ENCODE results near the gene SLC28A1.

DNA sequence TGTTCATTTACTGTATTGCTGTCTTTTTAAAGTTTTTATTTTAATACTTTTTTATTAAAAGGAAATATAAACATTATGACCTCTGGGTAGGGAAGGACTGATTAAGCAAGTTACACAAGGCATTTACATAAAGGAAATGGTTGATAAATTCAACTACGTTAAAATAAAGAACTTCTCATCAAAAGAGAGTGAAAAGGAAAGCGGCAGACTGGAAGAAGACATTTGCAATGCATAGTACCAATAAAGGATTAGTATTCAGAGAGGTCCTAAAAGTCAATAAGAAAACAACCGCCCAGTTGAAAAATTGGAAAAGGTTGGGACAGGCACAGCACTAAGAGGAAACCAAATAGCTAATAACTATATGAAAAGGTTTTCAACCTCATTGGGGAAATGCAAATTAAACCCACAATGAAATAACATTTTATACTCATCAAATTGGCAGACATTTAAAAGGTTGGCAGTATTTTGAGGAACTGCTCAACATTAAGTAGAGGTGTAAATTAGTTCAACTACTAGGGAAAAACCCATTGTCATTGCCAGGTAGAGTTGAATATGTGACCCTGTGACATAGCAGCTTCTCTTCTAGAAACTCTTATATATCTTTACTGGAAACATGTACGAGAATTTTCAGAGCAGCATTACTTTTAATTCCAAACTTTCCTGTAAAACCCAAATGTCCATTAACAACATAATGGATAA, 106.7 kb downstream of the SLC28A1 start:
- TF ChIP-seq, protein P1, sequence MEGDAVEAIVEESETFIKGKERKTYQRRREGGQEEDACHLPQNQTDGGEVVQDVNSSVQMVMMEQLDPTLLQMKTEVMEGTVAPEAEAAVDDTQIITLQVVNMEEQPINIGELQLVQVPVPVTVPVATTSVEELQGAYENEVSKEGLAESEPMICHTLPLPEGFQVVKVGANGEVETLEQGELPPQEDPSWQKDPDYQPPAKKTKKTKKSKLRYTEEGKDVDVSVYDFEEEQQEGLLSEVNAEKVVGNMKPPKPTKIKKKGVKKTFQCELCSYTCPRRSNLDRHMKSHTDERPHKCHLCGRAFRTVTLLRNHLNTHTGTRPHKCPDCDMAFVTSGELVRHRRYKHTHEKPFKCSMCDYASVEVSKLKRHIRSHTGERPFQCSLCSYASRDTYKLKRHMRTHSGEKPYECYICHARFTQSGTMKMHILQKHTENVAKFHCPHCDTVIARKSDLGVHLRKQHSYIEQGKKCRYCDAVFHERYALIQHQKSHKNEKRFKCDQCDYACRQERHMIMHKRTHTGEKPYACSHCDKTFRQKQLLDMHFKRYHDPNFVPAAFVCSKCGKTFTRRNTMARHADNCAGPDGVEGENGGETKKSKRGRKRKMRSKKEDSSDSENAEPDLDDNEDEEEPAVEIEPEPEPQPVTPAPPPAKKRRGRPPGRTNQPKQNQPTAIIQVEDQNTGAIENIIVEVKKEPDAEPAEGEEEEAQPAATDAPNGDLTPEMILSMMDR (conservative IDR thresholded peaks at IDR 0.05; ENCODE audit: low read length): no peak
- no peak for TF ChIP-seq EZH2phosphoT487 (IDR thresholded peaks at IDR 0.05; ENCODE audit: borderline replicate concordance, low read depth, low read length)

All from OCI-LY7 (cell line).